Liver (tissue), 9 donors: ENCODE data around the gene HLA-F. TPM values are rescaled to one million over a fixed set of nuclear protein-coding genes. Genes with fewer than 3 reads are reported as not detected.

ENCODE experiments used
- DNase-seq: peaks from one replicate; pipeline ENCODE4 v3.0.0-alpha.2; 2017; ENCODE audit warnings: low spot score
- H3K27ac ChIP-seq, 2 donors: one replicate each; pipeline ENCODE4 v1.7.0; 2013; ENCODE audit warnings: inconsistent platforms in 2 of 2, low read length in 2 of 2, control low read depth in 1 of 2, low read depth in 1 of 2, mild to moderate bottlenecking in 1 of 2
- H3K27me3 ChIP-seq, 4 donors: one replicate each; pipeline versions ENCODE4 v1.6.1 to v1.7.0; 2013; ENCODE audit warnings: low read length in 3 of 4, inconsistent platforms in 1 of 4, mild to moderate bottlenecking in 1 of 4, moderate library complexity in 1 of 4; ENCODE audit not compliant: control insufficient read depth in 4 of 4, insufficient read depth in 4 of 4
- H3K36me3 ChIP-seq, 4 donors: one replicate each; pipeline versions ENCODE4 v1.6.1 to v1.7.0; 2013; ENCODE audit warnings: low read length in 3 of 4, mild to moderate bottlenecking in 3 of 4, low read depth in 1 of 4, moderate library complexity in 1 of 4; ENCODE audit not compliant: control insufficient read depth in 4 of 4, insufficient read depth in 3 of 4
- H3K4me1 ChIP-seq, 4 donors: one replicate each; pipeline versions ENCODE4 v1.6.1 to v1.7.0; 2013; ENCODE audit warnings: low read length in 3 of 4, mild to moderate bottlenecking in 3 of 4, moderate library complexity in 1 of 4; ENCODE audit not compliant: control insufficient read depth in 4 of 4, insufficient read depth in 4 of 4
- H3K4me3 ChIP-seq, 3 donors: one replicate each; pipeline versions ENCODE4 v1.6.1 to v1.7.0; 2013; ENCODE audit warnings: low read length in 3 of 3, control low read depth in 1 of 3, low read depth in 1 of 3, mild to moderate bottlenecking in 1 of 3
- H3K9ac ChIP-seq, 2 donors: one replicate each; pipeline ENCODE4 v1.7.0; 2013; ENCODE audit warnings: low read length in 2 of 2, mild to moderate bottlenecking in 2 of 2, moderate library complexity in 2 of 2, control low read depth in 1 of 2, low read depth in 1 of 2
- H3K9me3 ChIP-seq, 4 donors: one replicate each; pipeline versions ENCODE4 v1.6.1 to v1.7.0; 2013; ENCODE audit warnings: low read length in 3 of 4; ENCODE audit not compliant: control insufficient read depth in 4 of 4
- EGR1 ChIP-seq, 2 donors: IDR thresholded peaks; 2 replicates each; pipeline ENCODE4 v1.6.1; 2016 to 2018; ENCODE audit warnings: antibody characterized with exemption in 2 of 2, low read depth in 2 of 2
- FOXA1 ChIP-seq: IDR thresholded peaks from 2 replicates; pipeline ENCODE4 v1.6.1; 2016; ENCODE audit warnings: antibody characterized with exemption
- FOXA2 ChIP-seq: IDR thresholded peaks from 2 replicates; pipeline ENCODE4 v1.6.1; 2016; ENCODE audit warnings: antibody characterized with exemption
- GABPA ChIP-seq, 2 donors: IDR thresholded peaks in 1 of 2; conservative IDR thresholded peaks in 1 of 2; 2 replicates each; pipeline ENCODE4 v1.6.1; 2016; ENCODE audit warnings: antibody characterized with exemption in 2 of 2, mild to moderate bottlenecking in 1 of 2, moderate library complexity in 1 of 2
- HNF4A ChIP-seq, 2 donors: conservative IDR thresholded peaks; 2 replicates each; pipeline ENCODE4 v1.6.1; 2016; ENCODE audit warnings: antibody characterized with exemption in 2 of 2, mild to moderate bottlenecking in 2 of 2
- HNF4G ChIP-seq: IDR thresholded peaks from 2 replicates; pipeline ENCODE4 v1.6.1; 2016; ENCODE audit warnings: antibody characterized with exemption
- JUND ChIP-seq, 2 donors: IDR thresholded peaks; 2 replicates each; pipeline ENCODE4 v1.6.1; 2016; ENCODE audit warnings: antibody characterized with exemption in 2 of 2
- NR2F2 ChIP-seq: IDR thresholded peaks from 2 replicates; pipeline ENCODE4 v1.6.1; 2016; ENCODE audit warnings: antibody characterized with exemption
- RAD21 ChIP-seq, 2 donors: IDR thresholded peaks; 2 replicates each; pipeline ENCODE4 v1.6.1; 2016; ENCODE audit warnings: antibody characterized with exemption in 2 of 2, mild to moderate bottlenecking in 2 of 2
- RXRA ChIP-seq, 2 donors: IDR thresholded peaks; 2 replicates each; pipeline ENCODE4 v1.6.1; 2017 to 2018; ENCODE audit warnings: antibody characterized with exemption in 2 of 2, mild to moderate bottlenecking in 1 of 2
- SP1 ChIP-seq: IDR thresholded peaks from 2 replicates; pipeline ENCODE4 v1.6.1; 2018; ENCODE audit warnings: antibody characterized with exemption, mild to moderate bottlenecking
- TAF1 ChIP-seq: conservative IDR thresholded peaks from 2 replicates; pipeline ENCODE4 v1.6.1; 2016; ENCODE audit warnings: antibody characterized with exemption, mild to moderate bottlenecking
- YY1 ChIP-seq: IDR thresholded peaks from 2 replicates; pipeline ENCODE4 v1.6.1; 2016; ENCODE audit warnings: antibody characterized with exemption, mild to moderate bottlenecking
- WGBS: extraction: QIAGEN DNeasy Blood & Tissue Kit; methylation state at CpG from one replicate; pipeline ENCODE4 v1.1.7; 2013; 5-methylcytosine and 5-hydroxymethylcytosine counted together
- polyA plus RNA-seq, 2 donors: library from polyadenylated mRNA; stranded (reverse) in 1 of 2; unstranded in 1 of 2; fragments of 200-250 nt in 1 of 2; fragments of >200 nt in 1 of 2; fragmentation: Nextera tagmentation in 1 of 2; extraction: Ambion mirVana in 1 of 2; gene quantifications; one replicate each; pipeline versions ENCODE4 v1.2.1 to v1.2.3, GENCODE V29; 2013 to 2015
- total RNA-seq, 2 donors: library from RNA; depleted of rRNA; stranded (reverse); fragments of >200 nt; gene quantifications; one replicate each; pipeline ENCODE4 v1.2.3, GENCODE V29; 2014
- TF ChIP-seq, protein P1 (sequence below): fragments of 150-350 bp; IDR thresholded peaks from 2 replicates; pipeline ENCODE4 v1.5.1; 2017; ENCODE audit warnings: improper control_type of control experiment, low read depth, low read length; ENCODE audit not compliant: missing input control
- TF ChIP-seq, protein P2 (sequence below): IDR thresholded peaks from 2 replicates; pipeline ENCODE4 v1.6.1; 2016; ENCODE audit warnings: antibody characterized with exemption
- TF ChIP-seq, protein P3 (sequence below): IDR thresholded peaks from 2 replicates; pipeline ENCODE4 v1.6.1; 2016; ENCODE audit warnings: antibody characterized with exemption
- TF ChIP-seq, protein P4 (sequence below): IDR thresholded peaks from 2 replicates; pipeline ENCODE4 v1.6.1; 2016; ENCODE audit warnings: antibody characterized with exemption
- TF ChIP-seq, protein P5 (sequence below): IDR thresholded peaks from 2 replicates; pipeline ENCODE4 v1.6.1; 2016; ENCODE audit warnings: antibody characterized with exemption, mild to moderate bottlenecking
- donor health status: healthy.
- donor health status: healthy.
- donor health status: healthy.
- donor health status: healthy.
- donor health status: healthy.

The HLA-F gene
- total and polyA plus RNA-seq, 4 donors: 12.1 to 53.0 (median 31.8) TPM

DNA sequence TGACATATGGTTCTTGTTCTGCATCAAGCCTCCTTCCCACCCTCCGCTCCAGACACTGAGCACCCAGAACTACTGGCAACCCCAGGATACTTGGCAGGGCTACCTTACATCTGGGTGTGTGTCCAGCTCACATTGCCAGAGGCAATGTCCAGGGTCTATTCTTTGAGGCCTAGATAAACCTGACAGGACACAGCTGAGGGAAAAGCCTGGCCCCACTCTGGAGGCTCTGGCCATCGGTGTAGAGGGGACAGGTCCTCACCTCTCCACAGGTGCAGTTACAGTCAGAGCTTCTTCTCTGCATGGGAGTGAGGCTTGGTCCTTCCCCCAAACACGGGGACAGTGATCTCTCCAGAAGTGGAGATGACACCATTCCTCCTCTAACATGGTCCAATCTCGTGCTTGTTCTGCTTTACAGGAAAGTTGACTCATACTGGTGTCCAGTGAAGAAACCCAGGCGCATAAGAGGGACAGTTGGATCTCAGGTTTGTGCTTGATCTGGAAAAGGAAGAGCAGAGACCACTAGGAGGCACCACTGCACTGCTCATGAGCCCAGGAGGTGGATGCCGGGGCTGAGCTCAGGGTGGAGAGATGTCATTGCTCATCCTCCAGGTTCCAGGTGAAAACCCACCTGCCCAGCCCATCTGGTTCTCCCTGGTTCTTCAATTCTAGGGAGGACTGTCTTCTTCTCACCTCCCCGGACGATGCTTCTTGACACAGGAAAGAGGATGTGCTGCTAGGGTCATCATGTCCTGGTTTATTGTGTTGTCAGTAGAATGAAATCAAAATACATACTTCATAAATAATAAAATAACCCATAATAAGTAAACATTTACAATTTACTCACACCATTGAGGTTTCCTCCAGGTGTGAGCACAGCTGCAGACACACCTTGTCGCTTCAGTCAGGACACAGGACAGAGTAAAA lies 14.7 kb downstream of the HLA-F start (continued):
- TF ChIP-seq TAF1 (no peak), NR2F2 (no peak)

DNA sequence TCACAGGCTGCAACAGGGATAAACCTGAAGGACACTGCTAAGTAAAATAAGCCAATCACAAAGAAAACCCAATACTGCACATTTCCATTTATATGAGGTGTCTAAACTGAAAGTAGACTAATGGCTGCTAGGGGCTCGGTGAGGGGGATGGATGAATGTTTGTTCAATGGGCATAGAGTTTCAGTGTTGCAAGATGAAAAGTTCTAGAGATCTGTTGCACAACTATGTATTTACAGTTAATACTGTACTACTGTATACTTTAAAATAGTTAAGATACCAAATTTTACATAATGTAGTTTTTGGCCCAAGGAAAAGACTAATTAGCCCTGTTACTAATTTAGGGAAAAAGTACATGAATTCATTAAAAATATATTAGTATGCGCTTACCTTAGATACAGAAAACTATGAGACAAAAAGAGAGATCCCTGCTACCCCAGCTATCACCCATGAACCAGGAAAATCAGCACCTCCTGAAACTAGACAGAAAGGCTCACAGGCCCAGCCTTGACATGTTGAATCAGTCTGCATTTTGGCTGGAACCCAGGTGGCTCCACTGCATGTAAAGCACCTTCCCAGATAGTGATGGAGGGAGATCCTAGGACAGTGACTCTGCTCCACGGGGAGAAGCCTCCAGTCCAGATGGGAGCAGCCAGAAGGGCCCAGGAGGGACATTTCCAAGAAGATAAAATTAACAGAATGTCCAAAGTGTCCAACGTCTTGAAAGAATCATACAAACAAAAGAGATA lies 16.1 kb downstream of the HLA-F start:
- DNase-seq: no peak
- TF ChIP-seq, protein P1, sequence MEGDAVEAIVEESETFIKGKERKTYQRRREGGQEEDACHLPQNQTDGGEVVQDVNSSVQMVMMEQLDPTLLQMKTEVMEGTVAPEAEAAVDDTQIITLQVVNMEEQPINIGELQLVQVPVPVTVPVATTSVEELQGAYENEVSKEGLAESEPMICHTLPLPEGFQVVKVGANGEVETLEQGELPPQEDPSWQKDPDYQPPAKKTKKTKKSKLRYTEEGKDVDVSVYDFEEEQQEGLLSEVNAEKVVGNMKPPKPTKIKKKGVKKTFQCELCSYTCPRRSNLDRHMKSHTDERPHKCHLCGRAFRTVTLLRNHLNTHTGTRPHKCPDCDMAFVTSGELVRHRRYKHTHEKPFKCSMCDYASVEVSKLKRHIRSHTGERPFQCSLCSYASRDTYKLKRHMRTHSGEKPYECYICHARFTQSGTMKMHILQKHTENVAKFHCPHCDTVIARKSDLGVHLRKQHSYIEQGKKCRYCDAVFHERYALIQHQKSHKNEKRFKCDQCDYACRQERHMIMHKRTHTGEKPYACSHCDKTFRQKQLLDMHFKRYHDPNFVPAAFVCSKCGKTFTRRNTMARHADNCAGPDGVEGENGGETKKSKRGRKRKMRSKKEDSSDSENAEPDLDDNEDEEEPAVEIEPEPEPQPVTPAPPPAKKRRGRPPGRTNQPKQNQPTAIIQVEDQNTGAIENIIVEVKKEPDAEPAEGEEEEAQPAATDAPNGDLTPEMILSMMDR: no peak
- H3K4me1 ChIP-seq: no peaks in the 10 kb centered on the region

DNA sequence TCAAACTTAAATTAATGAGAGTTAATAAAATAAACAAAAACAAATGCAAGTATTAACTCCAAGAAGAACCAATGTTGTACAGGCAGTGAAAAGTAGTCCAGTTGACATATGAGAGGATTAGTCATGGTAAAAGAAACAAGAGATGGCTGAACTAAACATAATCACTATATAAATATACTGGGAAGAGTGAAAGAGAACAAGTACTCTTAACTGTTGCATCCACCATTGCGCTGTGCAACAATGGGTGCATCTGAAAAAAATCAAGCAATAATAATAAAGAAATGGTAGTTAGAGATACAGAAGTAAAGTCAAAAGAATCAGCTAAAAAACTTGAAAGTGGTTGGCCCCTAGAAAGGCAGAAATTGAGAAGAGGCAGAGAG lies 16.6 kb downstream of the HLA-F start:
- no peak for DNase-seq
- H3K9me3 ChIP-seq: no peaks in the 10 kb centered on the region
- no peak overlapping the region for H3K27ac ChIP-seq
- H3K4me3 ChIP-seq: no peak overlapping the region
- H3K4me1 ChIP-seq: no peaks in the 10 kb centered on the region
- H3K27me3 ChIP-seq: no peaks in the 10 kb centered on the region
- TF ChIP-seq FOXA1 (no peak), EGR1 (IDR thresholded peaks at IDR 0.05; ENCODE audit: low read depth in 2 of 2) (no peak), RXRA (IDR thresholded peaks at IDR 0.05) (no peak), SP1 (no peak), JUND (IDR thresholded peaks at IDR 0.05) (no peak), HNF4G (no peak), NR2F2 (no peak), FOXA2 (no peak), RAD21 (IDR thresholded peaks at IDR 0.05) (no peak), YY1 (no peak), GABPA (IDR thresholded peaks at IDR 0.05 in 1 of 2, conservative IDR thresholded peaks at IDR 0.05 in 1 of 2) (no peak), HNF4A (conservative IDR thresholded peaks at IDR 0.05) (no peak)
- TF ChIP-seq, protein P2, sequence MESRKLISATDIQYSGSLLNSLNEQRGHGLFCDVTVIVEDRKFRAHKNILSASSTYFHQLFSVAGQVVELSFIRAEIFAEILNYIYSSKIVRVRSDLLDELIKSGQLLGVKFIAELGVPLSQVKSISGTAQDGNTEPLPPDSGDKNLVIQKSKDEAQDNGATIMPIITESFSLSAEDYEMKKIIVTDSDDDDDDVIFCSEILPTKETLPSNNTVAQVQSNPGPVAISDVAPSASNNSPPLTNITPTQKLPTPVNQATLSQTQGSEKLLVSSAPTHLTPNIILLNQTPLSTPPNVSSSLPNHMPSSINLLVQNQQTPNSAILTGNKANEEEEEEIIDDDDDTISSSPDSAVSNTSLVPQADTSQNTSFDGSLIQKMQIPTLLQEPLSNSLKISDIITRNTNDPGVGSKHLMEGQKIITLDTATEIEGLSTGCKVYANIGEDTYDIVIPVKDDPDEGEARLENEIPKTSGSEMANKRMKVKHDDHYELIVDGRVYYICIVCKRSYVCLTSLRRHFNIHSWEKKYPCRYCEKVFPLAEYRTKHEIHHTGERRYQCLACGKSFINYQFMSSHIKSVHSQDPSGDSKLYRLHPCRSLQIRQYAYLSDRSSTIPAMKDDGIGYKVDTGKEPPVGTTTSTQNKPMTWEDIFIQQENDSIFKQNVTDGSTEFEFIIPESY: no peak
- TF ChIP-seq, protein P1: no peak
- TF ChIP-seq, protein P3, sequence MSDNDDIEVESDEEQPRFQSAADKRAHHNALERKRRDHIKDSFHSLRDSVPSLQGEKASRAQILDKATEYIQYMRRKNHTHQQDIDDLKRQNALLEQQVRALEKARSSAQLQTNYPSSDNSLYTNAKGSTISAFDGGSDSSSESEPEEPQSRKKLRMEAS: no peak
- TF ChIP-seq, protein P4, sequence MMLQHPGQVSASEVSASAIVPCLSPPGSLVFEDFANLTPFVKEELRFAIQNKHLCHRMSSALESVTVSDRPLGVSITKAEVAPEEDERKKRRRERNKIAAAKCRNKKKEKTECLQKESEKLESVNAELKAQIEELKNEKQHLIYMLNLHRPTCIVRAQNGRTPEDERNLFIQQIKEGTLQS: no peak
- TF ChIP-seq, protein P5, sequence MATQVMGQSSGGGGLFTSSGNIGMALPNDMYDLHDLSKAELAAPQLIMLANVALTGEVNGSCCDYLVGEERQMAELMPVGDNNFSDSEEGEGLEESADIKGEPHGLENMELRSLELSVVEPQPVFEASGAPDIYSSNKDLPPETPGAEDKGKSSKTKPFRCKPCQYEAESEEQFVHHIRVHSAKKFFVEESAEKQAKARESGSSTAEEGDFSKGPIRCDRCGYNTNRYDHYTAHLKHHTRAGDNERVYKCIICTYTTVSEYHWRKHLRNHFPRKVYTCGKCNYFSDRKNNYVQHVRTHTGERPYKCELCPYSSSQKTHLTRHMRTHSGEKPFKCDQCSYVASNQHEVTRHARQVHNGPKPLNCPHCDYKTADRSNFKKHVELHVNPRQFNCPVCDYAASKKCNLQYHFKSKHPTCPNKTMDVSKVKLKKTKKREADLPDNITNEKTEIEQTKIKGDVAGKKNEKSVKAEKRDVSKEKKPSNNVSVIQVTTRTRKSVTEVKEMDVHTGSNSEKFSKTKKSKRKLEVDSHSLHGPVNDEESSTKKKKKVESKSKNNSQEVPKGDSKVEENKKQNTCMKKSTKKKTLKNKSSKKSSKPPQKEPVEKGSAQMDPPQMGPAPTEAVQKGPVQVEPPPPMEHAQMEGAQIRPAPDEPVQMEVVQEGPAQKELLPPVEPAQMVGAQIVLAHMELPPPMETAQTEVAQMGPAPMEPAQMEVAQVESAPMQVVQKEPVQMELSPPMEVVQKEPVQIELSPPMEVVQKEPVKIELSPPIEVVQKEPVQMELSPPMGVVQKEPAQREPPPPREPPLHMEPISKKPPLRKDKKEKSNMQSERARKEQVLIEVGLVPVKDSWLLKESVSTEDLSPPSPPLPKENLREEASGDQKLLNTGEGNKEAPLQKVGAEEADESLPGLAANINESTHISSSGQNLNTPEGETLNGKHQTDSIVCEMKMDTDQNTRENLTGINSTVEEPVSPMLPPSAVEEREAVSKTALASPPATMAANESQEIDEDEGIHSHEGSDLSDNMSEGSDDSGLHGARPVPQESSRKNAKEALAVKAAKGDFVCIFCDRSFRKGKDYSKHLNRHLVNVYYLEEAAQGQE: no peak
- WGBS: 99% methylated on average over 1 of the region's 1 CpG
- H3K36me3 ChIP-seq: peaks cover 0 to 5% (median 1%) of the 10 kb centered on the region in 4 donors
- no peak overlapping the region for H3K9ac ChIP-seq

More for the DNA sequence above, 16.1 kb downstream of the HLA-F start:
- Histone ChIP-seq H3K9ac (no peak overlapping the region), H3K36me3 (peaks cover 0 to 5% (median 1%) of the 10 kb centered on the region in 4 donors), H3K4me3 (no peak overlapping the region), H3K27ac (no peak overlapping the region), H3K27me3 (no peaks in the 10 kb centered on the region), H3K9me3 (no peaks in the 10 kb centered on the region)
- 69% methylated on average over 4 of the region's 4 CpGs for WGBS
